OCI-LY1 (cell line): Measurements from ENCODE around the gene CMPK1.

ENCODE experiments used
- H2AFZ ChIP-seq: fragments of 200-600 bp; sonication (generic), shearing (Covaris generic); 2 replicates; pipeline ENCODE4 v1.6.0; 2014; ENCODE audit warnings: antibody characterized with exemption, mild to moderate bottlenecking, low read length
- H3F3A ChIP-seq: fragments of 200-600 bp; sonication (generic), shearing (Covaris generic); 2 replicates; pipeline ENCODE4 v1.6.0; 2014; ENCODE audit warnings: mild to moderate bottlenecking, antibody characterized with exemption, low read length, moderate library complexity; ENCODE audit not compliant: insufficient read depth
- H3K27ac ChIP-seq: fragments of 200-600 bp; sonication (generic); 2 replicates; pipeline ENCODE4 v1.5.1; 2014; ENCODE audit warnings: low read length, mixed run types, mild to moderate bottlenecking, low read depth; ENCODE audit not compliant: poor library complexity, severe bottlenecking
- H3K27me3 ChIP-seq: fragments of 200-600 bp; sonication (generic); 2 replicates; pipeline ENCODE4 v1.6.0; 2014; ENCODE audit warnings: antibody characterized with exemption, mild to moderate bottlenecking, low read length, moderate library complexity; ENCODE audit not compliant: insufficient read depth
- H3K36me3 ChIP-seq: fragments of 200-600 bp; sonication (generic); 2 replicates; pipeline ENCODE4 v1.6.1; 2014; ENCODE audit warnings: mild to moderate bottlenecking, antibody characterized with exemption, low read length, moderate library complexity, mixed read lengths; ENCODE audit not compliant: insufficient read depth
- H3K4me1 ChIP-seq: fragments of 200-600 bp; sonication (generic); 2 replicates; pipeline ENCODE4 v1.5.1; 2014; ENCODE audit warnings: mild to moderate bottlenecking, low read length, moderate library complexity; ENCODE audit not compliant: insufficient read depth, severe bottlenecking
- H3K4me2 ChIP-seq: fragments of 200-600 bp; sonication (generic), shearing (Covaris generic); 2 replicates; pipeline ENCODE4 v1.6.1; 2014; ENCODE audit warnings: low read length
- H3K4me3 ChIP-seq: fragments of 200-600 bp; sonication (generic); 2 replicates; pipeline ENCODE4 v1.5.1; 2014; ENCODE audit warnings: low read length, low read depth, mild to moderate bottlenecking, mixed read lengths; ENCODE audit not compliant: poor library complexity, severe bottlenecking
- H3K79me2 ChIP-seq: fragments of 200-600 bp; shearing (Covaris generic); 2 replicates; pipeline ENCODE4 v1.6.1; 2016; ENCODE audit warnings: mixed run types, low read length, mixed read lengths; ENCODE audit not compliant: insufficient read depth
- H3K9ac ChIP-seq: fragments of 200-600 bp; sonication (generic), shearing (Covaris generic); 2 replicates; pipeline ENCODE4 v1.6.1; 2014; ENCODE audit warnings: mild to moderate bottlenecking, low read length, mixed read lengths
- H3K9me2 ChIP-seq: fragments of 200-600 bp; sonication (generic), shearing (Covaris generic); 2 replicates; pipeline ENCODE4 v1.6.1; 2014; ENCODE audit warnings: low read depth, mild to moderate bottlenecking, low read length, mixed read lengths
- H3K9me3 ChIP-seq: fragments of 200-600 bp; shearing (Covaris generic); 2 replicates; pipeline ENCODE4 v1.6.1; 2014; ENCODE audit warnings: low read length, mixed read lengths
- H4K20me1 ChIP-seq: fragments of 200-600 bp; sonication (generic), shearing (Covaris generic); 2 replicates; pipeline ENCODE4 v1.6.0; 2016; ENCODE audit warnings: mild to moderate bottlenecking, low read length; ENCODE audit not compliant: insufficient read depth
- EZH2 ChIP-seq: fragments of 200-600 bp; sonication (generic), shearing (Covaris generic); IDR thresholded peaks from 2 replicates; pipeline ENCODE4 v1.8.0; 2017; ENCODE audit warnings: borderline replicate concordance, mixed run types, mild to moderate bottlenecking, antibody characterized with exemption, low read length, moderate library complexity, mixed read lengths
- TF ChIP-seq, protein P1 (sequence below): fragments of 200-600 bp; sonication (generic), shearing (Covaris generic); IDR thresholded peaks from 2 replicates; pipeline ENCODE4 v1.5.1; 2017; ENCODE audit warnings: mild to moderate bottlenecking, antibody characterized with exemption, low read length, moderate library complexity, mixed read lengths

Gene CMPK1

DNA sequence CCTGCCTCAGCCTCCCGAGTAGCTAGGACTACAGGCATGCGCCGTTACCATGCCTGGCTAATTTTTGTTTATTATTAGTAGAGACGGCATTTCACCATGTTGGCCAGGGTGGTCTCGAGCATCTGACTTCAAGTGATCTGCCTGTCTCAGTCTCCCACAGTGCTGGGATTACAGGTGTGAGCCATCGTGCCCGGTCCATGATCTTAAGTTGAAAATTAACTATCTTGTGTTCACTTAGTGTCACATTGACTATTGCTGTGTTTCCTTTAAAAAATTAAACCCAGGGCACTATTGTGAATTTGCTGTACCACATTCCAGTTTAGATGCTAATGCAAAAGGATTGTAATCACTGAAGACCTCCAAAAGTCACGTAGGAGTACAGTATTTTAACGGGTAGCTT, 14.1 kb downstream of the CMPK1 start:
- Histone ChIP-seq H3F3A (no peaks in the 10 kb centered on the region), H3K4me3 (no peak overlapping the region), H3K36me3 (peaks cover 15% of the 10 kb centered on the region), H3K9ac (no peak overlapping the region), H2AFZ (no peak overlapping the region), H3K9me3 (no peaks in the 10 kb centered on the region), H3K4me1 (peaks cover 4% of the 10 kb centered on the region), H3K27me3 (no peaks in the 10 kb centered on the region), H3K79me2 (peaks cover 26% of the 10 kb centered on the region), H3K9me2 (no peaks in the 10 kb centered on the region), H4K20me1 (no peaks in the 10 kb centered on the region), H3K27ac (no peak overlapping the region), H3K4me2 (no peak overlapping the region)
- TF ChIP-seq EZH2 = no peak
- TF ChIP-seq, protein P1, sequence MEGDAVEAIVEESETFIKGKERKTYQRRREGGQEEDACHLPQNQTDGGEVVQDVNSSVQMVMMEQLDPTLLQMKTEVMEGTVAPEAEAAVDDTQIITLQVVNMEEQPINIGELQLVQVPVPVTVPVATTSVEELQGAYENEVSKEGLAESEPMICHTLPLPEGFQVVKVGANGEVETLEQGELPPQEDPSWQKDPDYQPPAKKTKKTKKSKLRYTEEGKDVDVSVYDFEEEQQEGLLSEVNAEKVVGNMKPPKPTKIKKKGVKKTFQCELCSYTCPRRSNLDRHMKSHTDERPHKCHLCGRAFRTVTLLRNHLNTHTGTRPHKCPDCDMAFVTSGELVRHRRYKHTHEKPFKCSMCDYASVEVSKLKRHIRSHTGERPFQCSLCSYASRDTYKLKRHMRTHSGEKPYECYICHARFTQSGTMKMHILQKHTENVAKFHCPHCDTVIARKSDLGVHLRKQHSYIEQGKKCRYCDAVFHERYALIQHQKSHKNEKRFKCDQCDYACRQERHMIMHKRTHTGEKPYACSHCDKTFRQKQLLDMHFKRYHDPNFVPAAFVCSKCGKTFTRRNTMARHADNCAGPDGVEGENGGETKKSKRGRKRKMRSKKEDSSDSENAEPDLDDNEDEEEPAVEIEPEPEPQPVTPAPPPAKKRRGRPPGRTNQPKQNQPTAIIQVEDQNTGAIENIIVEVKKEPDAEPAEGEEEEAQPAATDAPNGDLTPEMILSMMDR = no peak

DNA sequence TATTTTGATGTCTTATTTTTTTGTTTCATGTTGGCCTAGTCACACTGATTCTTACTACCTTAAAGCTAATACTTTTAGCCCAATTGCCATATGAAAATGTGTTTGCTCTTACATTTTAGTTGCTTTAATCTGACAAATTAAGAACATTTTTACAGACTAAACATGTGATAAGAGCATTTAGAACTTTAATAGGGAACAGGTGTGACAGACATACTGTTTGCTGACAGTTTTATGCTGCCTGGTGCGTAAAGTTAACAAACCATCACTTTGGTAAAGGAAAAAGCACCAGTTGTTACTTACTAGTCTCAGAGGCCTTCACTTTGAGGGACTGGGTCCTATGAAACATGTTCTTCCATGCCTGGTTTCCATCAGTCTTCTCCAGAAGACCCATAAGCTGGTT, 14.7 kb downstream of the CMPK1 start:
- Histone ChIP-seq H3K9me2 (no peaks in the 10 kb centered on the region), H3F3A (no peaks in the 10 kb centered on the region), H3K9me3 (no peaks in the 10 kb centered on the region), H3K4me3 (no peak overlapping the region), H3K4me2 (no peak overlapping the region), H2AFZ (no peak overlapping the region), H3K27me3 (no peaks in the 10 kb centered on the region), H3K36me3 (peaks cover 15% of the 10 kb centered on the region), H3K79me2 (peaks cover 31% of the 10 kb centered on the region), H3K4me1 (peaks cover 4% of the 10 kb centered on the region), H3K27ac (no peak overlapping the region), H4K20me1 (no peaks in the 10 kb centered on the region), H3K9ac (no peak overlapping the region)
- TF ChIP-seq, protein P1 = no peak
- no peak for TF ChIP-seq EZH2

DNA sequence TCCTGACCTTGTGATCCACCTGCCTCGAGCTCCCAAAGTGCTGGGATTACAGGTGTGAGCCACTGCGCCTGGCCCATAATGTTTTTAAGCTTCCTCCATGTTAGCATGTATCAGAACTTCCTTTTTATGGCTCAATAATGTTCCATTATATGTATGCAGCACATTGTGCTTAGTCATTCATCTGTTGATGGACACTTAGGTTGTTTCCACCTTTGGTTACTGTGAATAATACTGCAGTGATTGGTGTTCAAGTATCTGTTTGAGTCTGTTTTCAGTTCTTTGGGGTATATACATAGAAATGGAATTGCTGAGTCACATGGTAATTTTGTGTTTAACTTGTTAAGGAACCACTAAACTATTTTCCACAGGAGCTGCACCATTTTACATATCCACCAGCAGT, 17.7 kb downstream of the CMPK1 start:
- H3K9me3 ChIP-seq = no peaks in the 10 kb centered on the region
- no peaks in the 10 kb centered on the region for H3K27me3 ChIP-seq
- no peak overlapping the region for H2AFZ ChIP-seq
- H3K9ac ChIP-seq = no peak overlapping the region
- H3K27ac ChIP-seq = no peak overlapping the region
- peaks cover 7% of the 10 kb centered on the region; the same call in 1 of the 2 replicates for H3K36me3 ChIP-seq
- H3K79me2 ChIP-seq = peaks cover 44% of the 10 kb centered on the region
- TF ChIP-seq, protein P1 = no peak
- no peak for TF ChIP-seq EZH2
- H3F3A ChIP-seq = no peaks in the 10 kb centered on the region
- H3K4me1 ChIP-seq = peaks cover 4% of the 10 kb centered on the region
- H4K20me1 ChIP-seq = no peaks in the 10 kb centered on the region
- no peak overlapping the region for H3K4me2 ChIP-seq
- no peak overlapping the region for H3K4me3 ChIP-seq
- H3K9me2 ChIP-seq = no peaks in the 10 kb centered on the region
